Activated naive CD8-positive, alpha-beta T cell treated with anti-CD3 and anti-CD28 coated beads, Interleukin-2, amount 50 U/mL, for 16 hours (primary cell): Measurements from ENCODE around the gene LIPT2.

Source experiments
- DNase-seq: peaks from one replicate; pipeline ENCODE4 v3.0.0-alpha.2; 2020; ENCODE audit warnings: low read depth, low spot score

Gene LIPT2

DNA sequence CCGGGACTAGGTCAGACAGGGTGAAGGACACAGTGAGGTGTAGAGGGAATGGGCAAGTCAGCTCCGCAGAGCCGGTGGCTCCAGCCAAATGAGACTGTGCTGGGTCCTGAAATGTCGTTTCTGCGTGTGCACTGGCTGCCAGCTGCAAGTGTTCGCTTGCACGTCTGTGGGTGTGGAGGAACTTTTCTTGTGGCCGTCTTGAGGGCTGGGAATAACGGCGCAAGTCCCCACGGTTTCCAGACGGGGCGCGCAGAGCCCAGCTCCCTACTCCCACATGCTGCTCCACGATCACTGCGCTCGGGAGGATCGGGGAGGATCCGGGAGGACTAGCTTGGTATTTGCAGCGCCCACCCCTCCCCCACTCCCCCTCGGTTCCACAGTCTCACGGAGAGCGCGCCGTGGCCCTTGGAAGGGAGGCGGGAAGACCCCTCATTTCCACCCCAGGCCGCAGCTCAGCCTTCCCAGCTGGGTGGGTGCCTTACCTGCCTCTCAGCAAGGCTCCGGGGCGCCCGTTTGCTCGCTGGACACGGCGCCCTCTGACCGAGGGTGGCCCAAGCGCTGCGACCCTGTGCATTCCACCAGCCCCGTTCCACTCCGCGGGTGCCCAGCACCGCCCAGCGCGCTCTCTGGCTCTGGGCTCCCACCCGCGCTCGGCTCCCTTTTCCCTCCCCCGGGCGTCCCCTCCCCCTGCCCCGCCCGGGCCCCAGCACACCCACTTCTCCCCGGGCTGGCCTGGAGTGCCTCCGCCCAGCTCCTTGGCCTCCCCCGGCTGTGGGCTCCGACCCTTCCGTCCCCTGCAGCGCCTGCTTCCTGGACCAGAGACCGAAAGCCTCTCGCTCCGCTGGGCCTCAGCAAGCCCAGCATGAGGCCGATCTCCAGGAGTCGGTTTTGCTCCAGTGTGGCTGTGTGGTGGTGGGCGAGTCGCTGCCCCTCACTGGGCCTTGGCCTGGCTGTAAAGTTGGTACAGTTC lies 26.3 kb downstream of the LIPT2 start, which contains the start of gene KCNE3:
TSS of gene KCNE3 (minus strand) at position 634 of the 970 bp plus-strand sequence. CDS start 9,986 bp downstream, outside the sequence.
- DNase-seq: no peak

DNA sequence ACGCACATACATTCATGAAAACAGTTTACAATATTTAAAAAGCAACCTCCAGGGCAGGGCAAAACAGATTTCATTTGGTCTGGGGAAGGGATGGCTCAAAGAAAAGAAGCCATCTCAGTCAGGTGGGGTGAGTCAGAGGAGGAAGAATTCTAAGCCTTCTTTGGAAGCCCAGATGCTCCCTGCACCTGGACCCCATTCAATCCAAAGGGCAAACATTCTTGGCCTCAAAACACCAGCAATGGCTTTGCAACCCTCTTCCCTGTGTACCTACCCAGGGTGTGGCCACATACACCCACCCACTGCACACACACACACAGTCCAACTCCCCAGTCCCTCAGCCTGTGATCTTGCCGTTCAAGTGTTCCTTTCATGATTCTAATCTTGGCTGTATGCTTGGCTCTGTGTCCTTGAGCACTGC lies 28.2 kb downstream of the LIPT2 start:
- DNase-seq: no peak

- no peak for DNase-seq
Measured at GRCh38 chr11:74464746-74465145, 28.8 kb downstream of the LIPT2 start.

DNA sequence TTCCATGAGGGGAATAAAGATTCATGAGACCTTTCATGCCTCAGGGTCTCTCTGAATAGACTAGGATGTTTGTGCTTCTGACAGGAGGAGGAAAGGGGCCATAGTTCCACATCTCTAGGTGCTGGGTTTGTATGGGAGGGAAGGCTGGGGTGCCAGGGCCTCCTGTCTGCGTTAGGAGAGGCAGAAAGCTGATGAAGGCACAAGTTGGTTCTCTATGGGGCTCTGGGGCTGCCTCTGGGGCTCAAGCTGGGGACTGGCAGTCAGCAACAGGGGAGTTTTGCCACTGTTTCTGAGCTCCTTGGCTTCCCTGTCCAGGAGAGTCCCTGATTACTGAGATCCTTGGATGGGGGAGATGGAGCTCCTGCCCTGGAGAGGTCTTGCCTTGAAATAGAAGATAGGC lies 30.3 kb downstream of the LIPT2 start:
- DNase-seq: no peak

- DNase-seq: no peak
Measured at GRCh38 chr11:74462631-74463030, 30.9 kb downstream of the LIPT2 start.

DNA sequence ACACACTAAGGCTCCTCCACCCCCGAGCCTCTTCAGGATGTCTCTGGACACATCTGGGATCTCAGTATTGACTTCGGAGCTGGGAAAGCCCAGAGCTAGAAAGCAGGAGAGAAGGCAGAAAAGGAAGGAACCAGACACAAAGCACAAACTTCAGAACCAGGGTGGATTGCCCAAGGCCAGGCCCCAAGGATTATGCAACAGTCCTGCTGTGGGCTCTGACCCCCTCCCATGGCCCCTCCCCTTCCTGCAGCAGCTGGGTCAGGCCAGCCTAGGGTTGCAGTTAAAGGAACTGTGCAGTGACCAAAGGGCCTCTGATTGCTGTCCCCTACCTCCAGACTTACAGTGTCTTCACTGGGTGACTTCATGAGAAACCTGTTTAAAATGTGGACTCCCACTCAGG lies 31.5 kb downstream of the LIPT2 start:
- no peak for DNase-seq

DNA sequence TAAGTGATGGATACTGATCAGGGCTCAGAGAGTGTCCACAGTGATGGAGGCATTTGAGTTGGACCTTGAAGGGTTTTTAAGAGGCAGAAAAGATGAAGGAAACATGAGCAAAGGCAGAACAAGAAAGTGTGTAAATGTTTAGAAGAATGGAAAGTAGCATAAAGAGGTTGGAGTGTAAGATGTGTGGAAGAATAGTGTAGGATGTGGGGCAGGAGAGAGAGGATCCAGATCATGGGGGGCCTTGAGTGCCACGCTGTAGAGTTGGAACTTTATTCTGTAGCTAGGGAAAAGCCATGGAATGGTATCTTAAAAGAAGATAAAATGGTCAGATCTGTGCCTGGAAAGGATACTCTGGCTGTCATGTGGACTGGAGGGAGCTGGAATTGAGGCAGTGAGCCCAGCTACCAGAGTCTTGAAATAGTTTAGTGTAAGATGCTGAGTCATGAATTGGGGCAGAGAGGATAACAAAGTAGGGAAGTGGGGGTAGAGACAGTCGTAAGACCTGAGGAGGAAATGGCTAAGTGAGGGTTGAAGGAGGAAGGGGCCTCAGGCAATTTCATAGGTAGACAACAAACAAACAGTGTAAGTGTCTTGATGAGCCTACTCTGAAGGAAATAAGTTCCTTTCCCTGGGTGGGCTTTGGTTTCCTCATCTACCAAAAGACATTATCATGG lies 32.9 kb downstream of the LIPT2 start:
- DNase-seq: no peak

GRCh38 chr11:74460065-74460464 lies 33.5 kb downstream of the LIPT2 start:
- DNase-seq: no peak

- no peak for DNase-seq
Measured at GRCh38 chr11:74459584-74459983, 33.9 kb downstream of the LIPT2 start.

- no peak for DNase-seq
Measured at GRCh38 chr11:74457356-74457755, 36.2 kb downstream of the LIPT2 start.

DNA sequence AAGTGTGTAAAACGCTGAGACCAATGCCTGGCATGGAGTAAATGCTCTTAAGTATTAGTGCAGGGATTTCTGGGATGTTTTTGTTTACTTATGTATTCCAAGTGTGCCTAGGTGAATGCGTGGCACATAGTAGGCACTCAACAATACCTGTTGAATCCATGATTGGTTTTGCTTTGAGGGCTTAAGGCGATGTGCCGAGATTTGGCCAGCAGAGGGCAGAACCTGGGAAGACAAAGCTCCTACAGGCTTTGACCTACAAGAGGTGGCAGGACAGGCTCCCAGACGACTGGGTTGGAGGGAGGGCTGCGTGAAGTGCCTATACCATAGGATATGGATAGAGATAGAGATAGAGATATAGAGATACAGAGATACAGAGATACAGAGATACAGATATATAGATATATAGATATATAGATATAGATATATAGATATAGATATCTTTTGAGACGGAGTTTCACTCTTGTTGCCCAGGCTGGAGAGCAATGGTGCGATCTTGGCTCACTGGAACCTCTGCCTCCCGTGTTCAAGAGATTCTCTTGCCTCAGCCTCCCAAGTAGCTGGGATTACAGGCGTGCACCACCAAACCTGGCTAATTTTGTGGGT lies 40.0 kb downstream of the LIPT2 start:
- DNase-seq: peak; percentile 11

- no peak for DNase-seq
Measured at GRCh38 chr11:74452366-74452765, 41.2 kb downstream of the LIPT2 start.

GRCh38 chr11:74450318-74450717 lies 43.2 kb downstream of the LIPT2 start:
- no peak for DNase-seq

GRCh38 chr11:74449369-74449931 lies 44.1 kb downstream of the LIPT2 start:
- DNase-seq: peak; percentile 1

- DNase-seq: no peak
Measured at GRCh38 chr11:74447720-74448119, 45.8 kb downstream of the LIPT2 start.

GRCh38 chr11:74446532-74446938 lies 47.0 kb downstream of the LIPT2 start:
- no peak for DNase-seq

GRCh38 chr11:74444173-74444826 lies 49.2 kb downstream of the LIPT2 start:
- DNase-seq: no peak

- no peak for DNase-seq
Measured at GRCh38 chr11:74443071-74443864, 50.3 kb downstream of the LIPT2 start.

DNA sequence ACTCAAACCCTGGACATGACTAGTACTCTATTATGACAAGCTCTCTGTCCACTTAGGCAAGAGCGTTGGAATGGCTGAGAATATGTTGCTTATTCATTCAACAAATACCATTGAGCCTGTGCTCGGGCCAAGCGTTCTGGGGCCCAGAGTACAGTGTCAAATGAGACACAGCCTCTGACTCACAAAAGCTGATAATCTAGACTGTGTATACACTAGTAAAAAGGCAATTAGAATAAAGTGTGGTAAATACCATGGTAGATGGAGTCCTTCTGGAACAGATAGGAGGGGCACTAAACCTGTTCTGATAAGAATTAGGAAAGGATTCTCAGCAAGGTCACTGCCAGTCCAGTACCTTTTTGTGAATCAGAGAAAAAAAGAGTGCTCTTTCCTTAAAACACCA lies 50.9 kb downstream of the LIPT2 start:
- DNase-seq: no peak
